Subcutaneous adipose tissue (tissue), 4 donors: ENCODE measurements around the gene JMJD4. TPM values are rescaled to one million over a fixed set of nuclear protein-coding genes. Genes with fewer than 3 reads are reported as not detected.

Experiments used
- total RNA-seq, 4 donors: library from RNA; depleted of rRNA; stranded (reverse); fragments of >200 nt; gene quantifications; one replicate each; pipeline ENCODE4 v1.1.0, GENCODE V29; 2016
- TF ChIP-seq, protein P1 (sequence below): fragments of 450-650 bp; IDR thresholded peaks from one replicate; pipeline ENCODE4 v1.5.1; 2016; ENCODE audit warnings: low read depth, mild to moderate bottlenecking, control low read depth, antibody characterized with exemption, moderate library complexity

JMJD4 gene
- total RNA-seq, 4 donors from 2014 or later, result 11.5 to 22.0 (median 12.4) TPM

- TF ChIP-seq, protein P1, sequence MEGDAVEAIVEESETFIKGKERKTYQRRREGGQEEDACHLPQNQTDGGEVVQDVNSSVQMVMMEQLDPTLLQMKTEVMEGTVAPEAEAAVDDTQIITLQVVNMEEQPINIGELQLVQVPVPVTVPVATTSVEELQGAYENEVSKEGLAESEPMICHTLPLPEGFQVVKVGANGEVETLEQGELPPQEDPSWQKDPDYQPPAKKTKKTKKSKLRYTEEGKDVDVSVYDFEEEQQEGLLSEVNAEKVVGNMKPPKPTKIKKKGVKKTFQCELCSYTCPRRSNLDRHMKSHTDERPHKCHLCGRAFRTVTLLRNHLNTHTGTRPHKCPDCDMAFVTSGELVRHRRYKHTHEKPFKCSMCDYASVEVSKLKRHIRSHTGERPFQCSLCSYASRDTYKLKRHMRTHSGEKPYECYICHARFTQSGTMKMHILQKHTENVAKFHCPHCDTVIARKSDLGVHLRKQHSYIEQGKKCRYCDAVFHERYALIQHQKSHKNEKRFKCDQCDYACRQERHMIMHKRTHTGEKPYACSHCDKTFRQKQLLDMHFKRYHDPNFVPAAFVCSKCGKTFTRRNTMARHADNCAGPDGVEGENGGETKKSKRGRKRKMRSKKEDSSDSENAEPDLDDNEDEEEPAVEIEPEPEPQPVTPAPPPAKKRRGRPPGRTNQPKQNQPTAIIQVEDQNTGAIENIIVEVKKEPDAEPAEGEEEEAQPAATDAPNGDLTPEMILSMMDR, result no peak
Measured at GRCh38 chr1:227741166-227741870, 6.2 kb upstream of the JMJD4 start.

GRCh38 chr1:227740401-227740960, 5.4 kb upstream of the JMJD4 start:
- TF ChIP-seq, protein P1, result no peak

DNA sequence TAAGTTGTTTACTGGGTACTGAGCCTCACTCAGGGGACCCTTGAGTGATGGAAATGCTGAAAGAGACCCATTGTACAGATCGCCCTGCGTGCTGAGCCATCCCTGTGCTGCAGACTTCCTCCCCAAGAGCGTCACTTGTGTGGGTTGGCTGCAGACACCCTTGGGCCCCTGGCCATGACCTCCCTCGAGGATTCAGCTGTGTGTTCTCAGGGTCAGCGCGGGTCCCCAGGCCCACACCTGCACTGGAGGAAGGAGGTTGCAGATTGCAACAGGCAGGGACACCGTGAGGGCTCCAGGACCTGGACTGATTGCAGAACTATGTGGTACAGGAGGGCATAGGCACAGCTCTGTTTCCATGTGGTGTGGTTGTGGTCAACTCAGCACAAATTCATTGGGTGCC, 4.5 kb upstream of the JMJD4 start:
- TF ChIP-seq, protein P1, result no peak

DNA sequence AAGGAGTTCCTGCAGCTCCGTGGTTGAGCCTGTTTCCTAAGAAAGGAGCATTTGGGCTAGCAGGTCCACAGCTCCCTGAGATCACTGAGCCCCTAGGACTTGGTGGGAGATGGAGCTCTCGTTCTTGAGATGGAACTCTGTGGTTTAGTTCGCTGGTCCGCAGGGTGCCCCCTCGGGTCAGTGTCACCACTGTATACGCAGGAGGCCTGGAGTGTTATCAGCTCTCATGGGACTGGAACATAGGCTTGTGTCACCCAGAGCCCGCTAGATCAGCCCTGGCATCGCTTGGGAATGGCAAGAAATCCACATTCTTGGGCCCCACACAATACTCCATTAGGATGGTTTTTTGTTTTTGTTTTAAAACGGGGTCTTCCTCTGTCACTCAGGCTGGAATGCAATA, 3.7 kb upstream of the JMJD4 start:
- TF ChIP-seq, protein P1, result no peak

DNA sequence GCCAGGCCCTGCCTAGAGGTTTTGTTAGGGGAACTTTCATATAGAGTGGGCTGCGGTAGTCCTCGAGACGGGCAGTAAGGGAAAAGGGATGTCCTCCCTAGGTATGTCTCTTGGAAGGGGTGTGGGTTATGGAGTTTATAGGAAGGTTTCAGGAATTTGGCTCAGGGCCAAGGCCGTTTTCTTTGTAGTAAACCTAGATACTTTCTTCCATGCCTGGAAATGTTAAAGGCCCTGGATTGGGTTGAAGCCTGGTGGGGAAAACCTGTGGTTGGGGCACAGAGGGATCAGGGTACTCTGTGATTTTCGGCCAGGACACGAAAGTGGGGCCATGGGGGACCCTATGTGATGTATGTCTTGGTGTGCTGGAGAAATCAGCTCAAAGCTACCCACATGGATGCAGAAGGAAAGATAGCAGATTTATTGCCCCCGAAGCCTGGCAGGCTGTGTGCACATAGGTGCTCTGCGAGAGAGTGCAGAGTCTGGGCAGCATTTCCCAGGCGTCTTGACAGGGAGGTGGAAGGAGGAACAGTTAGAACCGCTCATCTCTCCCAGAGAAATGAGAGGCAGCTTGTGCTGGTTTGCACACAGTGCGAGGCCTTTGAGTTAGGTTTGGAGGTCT, 1.8 kb upstream of the JMJD4 start:
- TF ChIP-seq, protein P1, result no peak

GRCh38 chr1:227735539-227736285, 610 bp upstream of the JMJD4 start:
- TF ChIP-seq, protein P1, result no peak

- TF ChIP-seq, protein P1, result no peak
Measured at GRCh38 chr1:227734546-227734855, 601 bp downstream of the JMJD4 start.
